HepG2 (cell line): Measurements from ENCODE around the gene CCDC38. TPM values are rescaled to one million over a fixed set of nuclear protein-coding genes. Genes with fewer than 3 reads are reported as not detected.

ENCODE experiments used
- AHDC1 ChIP-seq: sonication (generic); formaldehyde crosslinking; IDR thresholded peaks from 2 replicates; pipeline ENCODE4 v1.5.1; 2020; ENCODE audit warnings: mild to moderate bottlenecking, missing genetic modification reagents, borderline replicate concordance
- HNRNPLL ChIP-seq: fragments of 200-400 bp; formaldehyde crosslinking; IDR thresholded peaks from 2 replicates; pipeline ENCODE4 v1.6.1; 2017; ENCODE audit warnings: mild to moderate bottlenecking, low read depth, low read length; ENCODE audit not compliant: poor library complexity, severe bottlenecking
- MIXL1 ChIP-seq: IDR thresholded peaks from 2 replicates; pipeline ENCODE4 v1.6.1; 2016
- RAD51 ChIP-seq: fragments of 450-650 bp; IDR thresholded peaks from 2 replicates; pipeline ENCODE4 v1.6.1; 2016; ENCODE audit warnings: borderline replicate concordance
- RCOR2 ChIP-seq: IDR thresholded peaks from 2 replicates; pipeline ENCODE4 v1.6.1; 2016; ENCODE audit warnings: missing biosample characterization, missing genetic modification reagents
- SOX6 ChIP-seq, 2 experiments: fragments of 450-650 bp in 1 of 2; sonication (generic) in 1 of 2; formaldehyde crosslinking in 1 of 2; IDR thresholded peaks; 2 replicates each; pipeline versions ENCODE4 v1.4.0 to v1.6.1; 2017 to 2020; ENCODE audit warnings: antibody characterized with exemption in 1 of 2, mild to moderate bottlenecking in 1 of 2, missing genetic modification reagents in 1 of 2
- TBL1XR1 ChIP-seq: fragments of 150-350 bp; IDR thresholded peaks from 2 replicates; pipeline ENCODE4 v1.6.1; 2014; ENCODE audit warnings: borderline replicate concordance, low read length; ENCODE audit not compliant: partially characterized antibody
- TEF ChIP-seq: sonication (generic); formaldehyde crosslinking; IDR thresholded peaks from 2 replicates; pipeline ENCODE4 v1.5.0; 2020; ENCODE audit warnings: missing genetic modification reagents
- U2AF2 ChIP-seq: fragments of 200-400 bp; formaldehyde crosslinking; IDR thresholded peaks from 2 replicates; pipeline ENCODE4 v1.6.1; 2017; ENCODE audit warnings: low read depth, mild to moderate bottlenecking, low read length
- USF2 ChIP-seq, 2 experiments: sonication (generic) in 1 of 2; formaldehyde crosslinking in 1 of 2; IDR thresholded peaks; 2 replicates each; pipeline versions ENCODE4 v1.5.1 to v1.6.1; 2011 to 2020; ENCODE audit warnings: borderline replicate concordance in 1 of 2, low read depth in 1 of 2, low read length in 1 of 2, mild to moderate bottlenecking in 1 of 2, missing genetic modification reagents in 1 of 2, moderate library complexity in 1 of 2
- ZFP91 ChIP-seq: sonication (generic); formaldehyde crosslinking; IDR thresholded peaks from 2 replicates; pipeline ENCODE4 v1.9.0; 2022; ENCODE audit warnings: missing genetic modification reagents, mild to moderate bottlenecking, borderline replicate concordance
- ZMYM4 ChIP-seq: sonication (generic); formaldehyde crosslinking; IDR thresholded peaks from 2 replicates; pipeline ENCODE4 v1.8.1; 2023; ENCODE audit warnings: mild to moderate bottlenecking, missing genetic modification reagents
- polyA plus RNA-seq, 8 experiments: library from polyadenylated mRNA; depleted of rRNA in 3 of 8; stranded (reverse) in 7 of 8; unstranded in 1 of 8; fragments of >200 nt; fragmentation: Illumina TruSeq in 4 of 8; extraction: Trizol in 4 of 8; gene quantifications; 2 replicates each; pipeline versions ENCODE4 v1.2.1 to v1.2.3, GENCODE V29; 2011 to 2016; ENCODE audit warnings: low read depth in 4 of 8, missing spikeins in 1 of 8, mixed read lengths in 1 of 8; ENCODE audit not compliant: insufficient read depth in 1 of 8
- total RNA-seq, 5 experiments: library from RNA; depleted of rRNA; stranded (reverse); fragments of >200 nt; fragmentation: Illumina TruSeq; extraction: Trizol; gene quantifications; 2 replicates each; pipeline ENCODE4 v1.2.3, GENCODE V29; 2016; ENCODE audit warnings: low read depth in 1 of 5

Gene CCDC38
- total and polyA plus RNA-seq, 2 of the 13 experiments (the other 11 are each of a cell fraction or from before 2014, with no cell fraction given), result 0.24 to 0.32 TPM

GRCh38 chr12:95858451-95859343, 83.7 kb downstream of the CCDC38 start, which contains the start of gene SNRPF (continued):
- no peak for TF ChIP-seq AHDC1
- no peak for TF ChIP-seq USF2 (IDR thresholded peaks at IDR 0.05; ENCODE audit: low read depth, low read length)
- no peak for TF ChIP-seq USF2 (CRISPR knock-in tag; IDR thresholded peaks at IDR 0.05; ENCODE audit: borderline replicate concordance)
- TF ChIP-seq U2AF2, result 0 out of 2 replicates have a peak, but pooled peaks have one; percentile 33
- no peak for TF ChIP-seq TEF (CRISPR knock-in tag)
- TF ChIP-seq TBL1XR1, result peak; percentile 74
- no peak for TF ChIP-seq RCOR2 (CRISPR knock-in tag)
- peak; percentile 64 for TF ChIP-seq HNRNPLL
- peak; percentile 96 for TF ChIP-seq ZMYM4
- peak; percentile 86 for TF ChIP-seq ZFP91 (CRISPR knock-in tag)
- peak; percentile 29; the same call in 1 of the 2 replicates for TF ChIP-seq MIXL1 (CRISPR knock-in tag)
- TF ChIP-seq RAD51, result no peak
- TF ChIP-seq SOX6 (IDR thresholded peaks at IDR 0.05), result no peak
- TF ChIP-seq SOX6 (CRISPR knock-in tag; IDR thresholded peaks at IDR 0.05), result peak; percentile 61; the same call in 1 of the 2 replicates
